Psoas muscle (tissue), 8 donors: Measurements from ENCODE around the gene FAM53B. TPM values are rescaled to one million over a fixed set of nuclear protein-coding genes. Genes with fewer than 3 reads are reported as not detected.

Experiments used
- ATAC-seq, 4 donors: fragments of 200-7000 bp; cut with Tn5 transposase; one replicate each; pipeline ENCODE4 v1.9.1; 2020; ENCODE audit warnings: moderate library complexity in 3 of 4, mild to moderate bottlenecking in 2 of 4
- DNase-seq, 2 donors: peaks; one replicate each; pipeline ENCODE4 v3.0.0-alpha.2; 2020
- H3K27ac ChIP-seq: fragments of 200-600 bp; one replicate; pipeline ENCODE4 v1.8.0; 2022
- H3K27me3 ChIP-seq, 3 donors: fragments of 200-600 bp in 1 of 3; one replicate each; pipeline versions ENCODE4 v1.6.1 to v1.8.0; 2013 to 2022; ENCODE audit warnings: low read length in 2 of 3, mild to moderate bottlenecking in 2 of 3, moderate library complexity in 1 of 3; ENCODE audit not compliant: insufficient read depth in 3 of 3
- H3K36me3 ChIP-seq, 2 donors: fragments of 200-600 bp in 1 of 2; one replicate each; pipeline versions ENCODE4 v1.6.1 to v1.8.0; 2013 to 2022; ENCODE audit warnings: low read depth in 1 of 2, mild to moderate bottlenecking in 1 of 2, moderate library complexity in 1 of 2; ENCODE audit not compliant: insufficient read depth in 1 of 2
- H3K4me1 ChIP-seq: fragments of 200-600 bp; one replicate; pipeline ENCODE4 v1.8.0; 2022
- H3K4me3 ChIP-seq: fragments of 200-600 bp; one replicate; pipeline ENCODE4 v1.8.0; 2022; ENCODE audit warnings: mild to moderate bottlenecking
- H3K9me3 ChIP-seq: fragments of 200-600 bp; one replicate; pipeline ENCODE4 v1.8.0; 2022
- CTCF ChIP-seq: fragments of 200-600 bp; IDR thresholded peaks from one replicate; pipeline ENCODE4 v1.8.0; 2022; ENCODE audit warnings: antibody characterized with exemption
- WGBS, 3 donors: extraction: QIAGEN DNeasy Blood & Tissue Kit; methylation state at CpG; one replicate each; pipeline versions ENCODE4 v1.1.6 to v1.1.7; 2013; 5-methylcytosine and 5-hydroxymethylcytosine counted together
- intact Hi-C, 2 donors: fragments of 100-400 bp; cut with DNase I; formaldehyde crosslinking; loops; one replicate each; pipeline versions ENCODE4 v1.11.0 to v1.14.2; 2022
- polyA plus RNA-seq, 3 donors: library from polyadenylated mRNA; stranded (reverse); fragments of 200-250 nt; gene quantifications; one replicate each; pipeline ENCODE4 v1.2.3, GENCODE V29; 2013
- total RNA-seq, 4 donors: library from RNA; stranded (reverse); fragmentation: NEBNext Ultra II Directional in 2 of 4; extraction: Animal tissue kit (Norgen Biotek cat#: 25700) in 2 of 4; gene quantifications; one replicate each; pipeline versions ENCODE4 v1.2.1 to v1.2.4, GENCODE V29; 2021 to 2023
- donor health status: healthy with polysubstance abuse.
- donor health status: DM: no; HTN: no; CAD: no; lungs with moderate emphysema.
- donor health status: Bipolar disorder and iron deficiency.
- donor health status: healthy.
- donor health status: DM: yes; HTN: yes; CAD: no.
- donor health status: DM: no; HTN: no; CAD: no.
- donor health status: DM: no; HTN: no; CAD: no.
- donor health status: DM: yes; HTN: yes; CAD: no.

Gene FAM53B
- total and polyA plus RNA-seq, 7 donors, result 31.0 to 178 (median 49.5) TPM

DNA sequence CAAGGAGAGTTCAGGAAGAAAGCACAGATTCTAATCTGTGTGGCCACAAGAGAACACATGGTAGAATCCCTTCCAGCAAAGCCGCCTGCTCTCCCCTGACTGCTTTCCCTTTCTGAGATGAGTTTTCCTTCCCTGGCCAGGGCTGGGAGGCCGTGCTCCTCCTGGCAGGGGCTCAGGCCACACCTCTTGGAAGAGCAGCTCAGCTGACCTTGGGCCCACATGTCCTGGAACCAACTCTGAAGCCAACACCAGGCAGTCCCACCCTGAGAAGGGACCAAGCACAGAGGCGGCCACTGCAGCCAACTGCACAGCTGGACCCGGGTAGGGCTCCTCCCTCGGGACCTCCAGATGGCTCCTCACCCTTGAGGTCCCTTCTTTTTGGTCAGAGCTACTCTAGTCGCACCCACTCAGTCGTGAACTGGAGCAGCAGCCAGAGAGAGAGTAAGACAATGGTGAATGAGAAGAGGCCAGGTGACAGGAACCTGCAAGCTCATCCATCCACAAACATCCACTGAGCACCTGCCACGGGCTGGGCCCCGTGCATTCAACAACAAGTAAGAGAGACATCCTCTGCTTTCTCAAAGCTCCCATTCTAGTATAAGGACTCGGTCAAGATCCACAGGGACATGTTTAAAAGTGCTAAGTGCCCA, 40.3 kb downstream of the FAM53B start:
- Histone ChIP-seq H3K36me3 (no peaks in the 10 kb centered on the region), H3K27me3 (no peaks in the 10 kb centered on the region), H3K4me3 (no peak overlapping the region), H3K27ac (peak overlapping the region; percentile 92), H3K9me3 (no peaks in the 10 kb centered on the region), H3K4me1 (peaks cover 100% of the 10 kb centered on the region)
- TF ChIP-seq CTCF, result no peak
- intact Hi-C loops, result loop anchor here (2.0 to 5.0 kb wide), 2 partner anchors 33 to 37 kb away; no protein-coding TSS in a partner anchor
- DNase-seq, result peak; percentile 87 to 95
- ATAC-seq, result peak; percentile 64 to 69 (median 68)
- 10 to 11% (median 11%) methylated on average over 10 of the region's 10 CpGs for WGBS, 3 donors

GRCh38 chr10:124703372-124703771, 40.8 kb downstream of the FAM53B start:
- DNase-seq (peak in 1 of 2 donors; percentile 50), ATAC-seq (no peak)
- H3K4me3 ChIP-seq, result no peak overlapping the region
- no peaks in the 10 kb centered on the region for H3K27me3 ChIP-seq
- peaks cover 100% of the 10 kb centered on the region for H3K4me1 ChIP-seq
- intact Hi-C loops, result loop anchor here in 1 of 2 donors (5.0 kb wide), 1 partner anchor 34 kb away; no protein-coding TSS in a partner anchor
- WGBS, 3 donors, result 29 to 46% (median 29%) methylated on average over 7 of the region's 7 CpGs
- H3K36me3 ChIP-seq, result no peaks in the 10 kb centered on the region
- no peak for TF ChIP-seq CTCF
- peak overlapping the region; percentile 92 for H3K27ac ChIP-seq
- H3K9me3 ChIP-seq, result no peaks in the 10 kb centered on the region

DNA sequence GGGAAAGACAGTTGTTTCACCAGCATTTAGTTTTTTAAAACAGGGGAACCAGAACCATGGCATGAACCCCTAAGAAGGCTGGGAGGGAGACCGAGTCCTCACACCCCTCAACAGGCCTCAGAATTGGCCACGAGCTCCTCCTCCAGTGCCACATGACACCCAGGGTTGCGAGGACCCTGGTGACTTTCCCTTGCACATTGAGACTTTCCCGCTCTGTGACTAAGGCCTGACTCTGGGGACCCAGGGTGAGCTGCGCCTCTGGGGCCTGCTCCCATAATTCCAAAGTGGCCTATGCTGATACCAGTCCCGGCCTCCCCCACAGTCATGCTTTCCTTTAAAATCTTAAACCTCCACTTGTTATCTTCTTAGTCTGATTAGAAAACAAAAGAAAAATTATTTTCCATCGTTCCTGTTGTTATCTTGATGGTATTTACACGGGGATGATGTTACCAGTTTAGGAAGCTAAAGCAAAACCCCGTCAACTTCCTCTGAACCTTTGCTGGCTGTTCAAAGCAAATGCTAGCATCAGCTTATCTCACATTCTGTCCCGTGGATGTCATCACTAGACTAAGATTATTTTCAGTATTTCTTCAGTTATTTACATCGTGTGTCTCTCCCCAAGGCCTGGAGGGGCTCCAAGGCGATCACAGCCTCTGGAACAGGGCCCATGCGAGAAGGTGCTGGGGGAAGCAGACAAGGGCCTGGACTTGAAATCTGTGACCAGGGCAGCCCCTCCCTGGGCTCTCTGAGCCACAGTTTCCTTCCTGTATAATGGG, 42.1 kb downstream of the FAM53B start:
- ATAC-seq, result no peak
- 34 to 43% (median 37%) methylated on average over 13 of the region's 13 CpGs for WGBS, 3 donors
- Histone ChIP-seq H3K27ac (peak overlapping the region; percentile 92), H3K9me3 (no peaks in the 10 kb centered on the region), H3K36me3 (no peaks in the 10 kb centered on the region), H3K27me3 (no peaks in the 10 kb centered on the region), H3K4me3 (no peak overlapping the region), H3K4me1 (peaks cover 100% of the 10 kb centered on the region)
- DNase-seq, result peak; percentile 52 to 77
- intact Hi-C loops, result loop anchor here in 1 of 2 donors (5.0 kb wide), 1 partner anchor 35 kb away; no protein-coding TSS in a partner anchor
- TF ChIP-seq CTCF, result no peak

DNA sequence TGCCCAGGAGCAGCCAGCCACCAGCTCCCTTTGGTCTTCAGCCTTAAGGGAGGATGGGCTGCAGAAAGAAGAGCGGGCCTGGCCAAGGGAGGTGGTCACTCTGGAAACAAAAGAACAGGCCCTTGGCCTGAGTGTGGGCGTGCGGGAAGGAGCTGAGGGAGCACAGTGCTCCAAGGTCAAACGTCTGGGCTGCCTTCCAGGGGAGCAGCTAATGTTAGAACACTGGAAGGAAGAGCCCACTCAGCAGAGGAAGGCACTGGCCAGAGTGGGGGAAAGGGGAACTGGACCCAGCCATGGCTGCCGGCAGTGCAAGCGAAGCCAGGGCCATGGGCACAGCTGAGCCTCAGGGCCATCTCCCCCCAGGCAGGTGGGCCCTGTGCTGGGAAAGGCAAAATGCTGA, 42.7 kb downstream of the FAM53B start:
- peaks cover 99% of the 10 kb centered on the region for H3K4me1 ChIP-seq
- intact Hi-C loops, result loop anchor here in 1 of 2 donors (5.0 kb wide), 1 partner anchor 36 kb away; no protein-coding TSS in a partner anchor
- peak; percentile 93 to 95 for DNase-seq
- TF ChIP-seq CTCF, result no peak
- 2 to 3% (median 2%) methylated on average over 6 of the region's 6 CpGs for WGBS, 3 donors
- peak; percentile 69 to 77 (median 74) for ATAC-seq
- H3K27ac ChIP-seq, result peak overlapping the region; percentile 92
- H3K9me3 ChIP-seq, result no peaks in the 10 kb centered on the region
- peaks cover 0 to 2% of the 10 kb centered on the region in 2 donors for H3K36me3 ChIP-seq
- no peak overlapping the region for H3K4me3 ChIP-seq
- H3K27me3 ChIP-seq, result no peaks in the 10 kb centered on the region
